Stimulated activated CD4-positive, alpha-beta T cell treated with anti-CD3 and anti-CD28 coated beads, Interleukin-12 subunit alpha, Interleukin-12 subunit beta, amount 100 ng/mL, for 48 hours (primary cell): ENCODE results near the gene DCTD.
"Not testable (repeated sequence)": the region's sequence is repeated elsewhere in the genome, so short reads cannot be mapped to it uniquely, and the experiment has no call there.

ENCODE experiments used
- DNase-seq, 3 donors: peaks; one replicate each; pipeline ENCODE4 v3.0.0-alpha.2; 2020; ENCODE audit warnings: low read depth in 2 of 3, low spot score in 1 of 3

The DCTD gene

DNA sequence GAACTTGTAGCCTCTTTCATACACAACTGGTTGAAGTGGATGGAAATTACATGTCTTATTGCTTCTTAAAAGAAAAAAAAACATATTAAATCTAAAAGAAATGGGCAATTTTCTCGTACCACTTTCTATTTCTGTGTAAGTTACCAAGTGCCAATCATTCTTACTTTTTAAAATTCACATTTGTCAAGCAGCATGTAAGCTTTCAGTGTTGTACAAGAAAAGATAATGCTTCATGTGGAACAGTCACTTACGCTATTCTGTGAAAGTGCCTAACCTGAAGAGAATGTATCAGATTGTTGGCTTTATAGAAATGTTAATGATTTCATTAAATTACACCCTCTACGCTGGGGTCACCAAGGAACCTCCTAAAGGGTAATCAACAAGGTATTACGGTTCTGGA, 4.4 kb upstream of the DCTD start:
- no peak for DNase-seq

DNA sequence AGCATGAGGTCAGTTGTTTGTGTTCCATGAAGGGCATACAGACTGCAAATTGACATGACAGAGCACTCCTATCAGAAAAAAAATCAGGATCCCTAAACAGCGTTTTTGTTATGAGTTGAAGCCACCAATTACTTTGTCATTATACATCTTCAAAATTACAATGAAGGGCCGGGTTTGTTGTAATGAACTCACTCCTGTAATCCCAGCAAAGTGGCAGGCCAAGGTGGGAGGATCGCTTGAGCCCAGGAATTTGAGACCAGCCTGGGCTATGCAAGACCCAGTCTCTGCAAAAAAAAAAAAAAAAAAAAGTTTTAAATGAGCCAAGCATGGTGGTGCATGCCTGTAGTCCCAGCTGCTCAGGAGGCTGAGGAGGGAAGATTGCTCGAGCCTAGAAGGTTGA, 3.5 kb upstream of the DCTD start:
- no peak for DNase-seq

- peak in 2 of 3 donors; percentile 12 to 28 for DNase-seq
Measured at GRCh38 chr4:182918791-182919302, 1.7 kb upstream of the DCTD start.

DNA sequence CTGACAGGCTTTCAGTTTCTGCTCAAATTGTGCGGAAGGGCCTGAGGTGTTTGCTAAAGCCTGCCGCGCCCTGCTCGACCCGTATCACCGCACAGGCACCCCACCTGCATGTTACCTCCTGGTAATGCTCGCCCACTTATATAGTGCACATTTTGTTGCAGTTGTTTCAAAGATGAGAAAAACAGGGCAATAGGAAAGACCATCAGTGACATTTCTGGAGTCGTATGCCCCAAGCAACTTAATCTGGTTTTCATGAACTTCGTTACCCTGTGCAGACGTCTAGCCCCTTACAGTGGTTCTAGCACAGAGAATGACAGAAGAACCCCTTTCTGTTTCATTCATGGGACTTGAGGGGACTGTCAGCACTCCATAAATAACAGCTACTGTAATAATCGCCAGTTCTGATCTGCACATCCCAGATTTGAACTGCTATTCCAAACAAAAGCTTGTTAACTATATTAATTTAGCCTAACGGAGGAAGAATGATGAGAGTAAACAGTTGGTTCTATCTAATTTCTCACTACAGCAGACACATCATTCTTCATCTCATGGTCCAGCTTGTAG, 940 bp upstream of the DCTD start:
- DNase-seq, result no peak

GRCh38 chr4:182916483-182917181, 554 bp downstream of the DCTD start:
- peak in 2 of 3 donors; percentile 8 to 36 for DNase-seq

DNA sequence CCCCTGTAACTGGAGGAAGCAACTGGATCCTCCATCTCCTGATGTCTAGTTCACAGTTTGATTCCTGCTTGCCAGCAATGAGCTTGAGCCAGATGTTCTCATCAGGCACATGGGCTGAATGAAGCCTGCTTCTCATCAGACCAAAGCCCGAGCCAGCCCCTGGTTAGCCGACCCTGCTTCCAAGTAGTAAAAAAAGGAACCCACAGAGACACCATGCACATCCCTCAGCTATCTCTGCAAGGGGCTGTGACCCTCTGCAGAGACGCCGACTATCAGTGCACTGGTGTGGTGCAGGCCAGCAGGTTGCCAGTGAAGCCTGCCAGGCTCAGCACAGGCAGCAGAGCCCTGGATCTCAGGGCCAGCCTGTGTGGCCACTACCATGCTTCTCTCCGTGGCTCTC, 2.8 kb downstream of the DCTD start:
- no peak for DNase-seq

GRCh38 chr4:182913621-182914020, 3.6 kb downstream of the DCTD start:
- no peak for DNase-seq

- no peak for DNase-seq
Measured at GRCh38 chr4:182913036-182913435, 4.2 kb downstream of the DCTD start.

DNA sequence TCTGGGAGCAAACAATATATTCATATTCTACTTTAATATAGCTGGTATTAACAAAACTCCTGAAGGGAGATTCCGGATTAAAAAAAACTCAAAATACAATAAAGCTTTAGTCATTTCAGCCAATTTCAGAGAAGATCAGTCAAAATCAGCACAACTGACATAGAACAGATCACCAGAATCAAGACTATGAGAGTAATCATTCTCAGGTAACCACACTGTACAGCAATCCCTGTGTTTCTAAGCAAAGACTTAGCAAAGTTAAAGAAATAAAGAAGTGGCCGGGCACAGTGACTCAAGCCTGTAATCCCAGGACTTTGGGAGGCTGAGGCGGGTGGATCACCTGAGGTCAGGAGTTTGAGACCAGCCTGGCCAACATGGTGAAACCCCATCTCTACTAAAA, 9.1 kb downstream of the DCTD start:
- no peak for DNase-seq

DNA sequence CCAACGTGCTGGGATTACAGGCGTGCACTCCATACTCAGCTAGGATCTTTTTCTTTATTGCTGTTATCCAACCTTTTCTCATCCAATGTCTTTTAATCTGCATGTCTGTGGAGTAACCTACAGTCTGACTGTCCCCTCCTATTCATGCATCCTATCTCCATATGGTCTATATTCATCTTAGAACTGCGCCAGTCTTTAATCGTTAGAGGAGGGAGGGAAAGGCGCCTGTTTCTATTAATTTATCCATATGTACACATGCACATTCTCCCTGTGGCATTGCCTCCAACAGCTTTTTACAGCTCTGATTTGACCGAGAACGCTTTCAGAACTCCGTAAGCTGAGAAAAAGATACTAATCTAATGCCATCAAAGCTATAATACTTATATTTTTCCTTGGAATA, 9.8 kb downstream of the DCTD start:
- DNase-seq, result no peak

GRCh38 chr4:182906786-182907185, 10.4 kb downstream of the DCTD start:
- no peak for DNase-seq

DNA sequence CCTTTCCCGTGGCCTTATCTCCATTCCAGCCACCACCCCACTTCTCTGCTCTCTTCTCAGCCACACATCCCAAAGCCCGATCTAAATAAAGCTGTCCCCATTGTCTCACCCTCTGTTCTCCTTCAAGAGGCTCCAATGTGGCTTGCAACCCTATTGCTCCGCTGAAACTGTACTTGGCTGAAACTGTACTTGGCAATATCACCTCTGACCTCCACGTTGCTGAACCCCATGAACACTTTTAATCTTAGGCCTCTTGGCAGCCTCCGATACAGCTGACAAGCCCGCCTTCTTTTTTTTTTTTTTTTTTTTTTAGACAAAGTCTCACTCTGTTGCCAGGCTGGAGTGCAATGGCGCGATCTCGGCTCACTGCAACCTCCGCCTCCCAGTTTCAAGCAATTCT, 12.1 kb downstream of the DCTD start:
- DNase-seq, result no peak

DNA sequence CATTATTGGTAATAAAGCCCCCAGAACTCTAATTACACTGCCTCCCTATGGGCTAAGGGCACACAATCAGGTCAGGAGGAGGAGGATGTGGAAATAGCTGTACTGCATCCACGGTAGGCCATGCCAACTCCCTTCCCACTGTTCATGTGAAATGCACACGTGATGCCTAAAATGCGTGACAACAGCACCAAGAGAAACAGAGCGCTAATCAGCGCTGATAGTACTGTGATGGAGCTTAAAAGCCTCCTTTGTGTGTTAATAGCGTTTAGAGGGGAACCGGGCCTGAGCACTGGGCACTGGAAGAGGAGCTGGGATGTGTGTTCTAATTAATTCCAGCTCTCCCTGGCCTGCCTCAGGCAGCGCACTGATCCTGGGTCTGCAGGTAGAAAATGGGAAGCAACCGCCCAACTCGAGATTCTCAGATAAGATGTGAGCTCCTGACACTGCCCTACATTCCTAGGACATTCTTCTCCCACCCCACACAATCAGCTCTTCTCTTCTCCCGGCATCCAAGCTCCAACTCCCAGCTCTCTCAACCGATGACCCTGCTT, 12.9 kb downstream of the DCTD start:
- DNase-seq, result no peak

GRCh38 chr4:182903013-182903412, 14.2 kb downstream of the DCTD start:
- no peak for DNase-seq

DNA sequence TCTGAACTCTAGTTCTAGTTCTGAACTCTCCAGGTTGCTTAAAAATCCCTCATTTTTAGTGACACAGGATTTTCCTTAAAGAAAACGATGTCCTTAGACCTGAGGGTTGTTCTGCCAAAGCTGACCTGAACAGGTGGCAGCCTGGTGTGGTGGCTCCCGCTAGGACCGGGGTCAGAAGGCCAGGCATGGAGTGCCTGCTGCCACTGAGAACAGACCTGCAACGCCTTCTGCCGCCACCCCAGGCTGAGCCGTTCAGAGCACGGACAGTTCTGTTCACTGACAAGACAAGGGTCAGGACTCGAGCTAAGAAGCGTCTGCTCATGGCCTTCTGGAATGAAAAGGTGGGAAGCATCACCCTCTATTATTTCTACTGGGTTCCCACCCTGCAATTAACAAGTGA, 15.8 kb downstream of the DCTD start:
- no peak for DNase-seq

GRCh38 chr4:182900021-182900420, 17.2 kb downstream of the DCTD start:
- not testable (repeated sequence) for DNase-seq

DNA sequence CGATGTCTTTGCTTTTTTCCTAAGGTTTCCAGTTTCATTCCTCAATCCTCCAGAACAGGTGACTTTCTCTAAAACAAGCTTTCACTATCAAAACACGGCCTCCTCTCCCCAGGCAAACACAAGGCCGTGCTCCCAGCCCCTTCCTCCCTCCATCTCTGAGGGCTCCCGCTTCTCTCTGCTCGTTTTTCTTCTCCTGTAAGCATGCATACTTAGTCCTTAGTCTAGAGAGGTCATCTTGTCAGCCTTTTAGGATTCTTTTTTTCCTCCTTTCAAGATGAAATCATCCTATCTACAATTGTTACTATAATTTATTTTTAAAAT, 18.7 kb downstream of the DCTD start:
- DNase-seq, result no peak

GRCh38 chr4:182897601-182898478, 19.3 kb downstream of the DCTD start:
- no peak for DNase-seq

DNA sequence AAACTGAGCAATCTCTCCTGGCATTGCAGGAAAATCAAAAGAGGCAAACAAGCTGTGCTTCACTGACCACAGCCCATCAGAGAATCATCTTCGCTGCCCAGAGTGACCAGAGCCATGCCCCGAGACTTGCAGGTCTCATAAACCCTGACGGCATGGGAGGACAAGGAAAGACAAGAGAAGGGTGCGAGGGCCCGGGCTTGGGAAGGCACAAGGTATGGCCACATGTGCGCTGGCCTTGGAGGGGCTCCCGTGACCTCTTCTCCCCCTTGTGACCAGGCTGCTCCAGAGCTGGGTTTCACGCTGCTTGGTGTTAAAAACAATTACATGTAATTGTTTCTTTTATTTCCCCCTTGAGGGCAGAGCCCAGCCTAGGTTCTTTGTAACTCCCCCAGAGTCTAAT, 20.8 kb downstream of the DCTD start:
- DNase-seq, result no peak

DNA sequence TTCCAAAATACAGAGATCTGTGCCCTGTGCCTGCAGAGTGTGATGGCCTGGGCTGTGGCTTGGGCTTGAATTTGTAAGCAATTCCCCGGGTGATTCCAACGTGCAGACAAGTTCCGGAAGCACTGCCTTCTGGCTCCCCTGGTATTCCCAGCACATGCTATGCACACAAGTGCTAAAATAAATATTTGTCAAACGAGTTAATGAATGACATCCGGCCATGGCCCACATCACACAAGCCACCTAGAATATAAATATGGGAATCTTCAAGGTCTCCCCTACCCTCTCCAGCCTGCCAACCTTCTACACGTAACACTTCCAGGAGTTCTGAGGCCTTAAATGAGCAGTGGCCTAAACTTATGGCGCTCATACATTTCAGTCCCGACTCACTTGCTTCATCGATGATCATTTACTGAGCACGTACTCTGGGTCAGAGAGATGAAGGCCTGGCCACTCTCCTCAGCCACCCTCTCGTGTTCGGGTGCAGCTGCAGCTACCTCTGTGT, 21.3 kb downstream of the DCTD start:
- no peak for DNase-seq

- no peak for DNase-seq
Measured at GRCh38 chr4:182894681-182895275, 22.4 kb downstream of the DCTD start.
